ENCODE measurements around the gene NXNL1.
A peak's percentile ranks its signal among the peaks of the same experiment; 100 is the strongest.

The NXNL1 gene

GRCh38 chr19:17423429-17424208, 37.1 kb downstream of the NXNL1 start:
- FAIRE-seq (no peak), DNase-seq (ENCODE audit: insufficient read length, low spot score) (no peak)

GRCh38 chr19:17421942-17422341, 38.8 kb downstream of the NXNL1 start:
- DNase-seq (ENCODE audit: insufficient read length, low spot score) (no peak), FAIRE-seq (no peak)

GRCh38 chr19:17420475-17420924, 40.2 kb downstream of the NXNL1 start:
- DNase-seq (ENCODE audit: insufficient read length, low spot score) (no peak), FAIRE-seq (peak; percentile 56)

GRCh38 chr19:17419621-17420474, 40.9 kb downstream of the NXNL1 start, which contains the start of gene MVB12A:
Gene MVB12A, plus strand, starts transcription at chr19:17420047. Its CDS starts 89 bp downstream, at chr19:17420136.
- FAIRE-seq (peak; percentile 97), DNase-seq (ENCODE audit: insufficient read length, low spot score) (peak; percentile 96)

GRCh38 chr19:17419154-17419620, 41.5 kb downstream of the NXNL1 start:
- no peak for DNase-seq (ENCODE audit: insufficient read length, low spot score)
- FAIRE-seq: no peak

- FAIRE-seq (no peak), DNase-seq (ENCODE audit: insufficient read length, low spot score) (no peak)
These were observed 42.0 kb downstream of the NXNL1 start for GRCh38 chr19:17418710-17419109.

GRCh38 chr19:17415121-17415520, 45.6 kb downstream of the NXNL1 start:
- FAIRE-seq (no peak), DNase-seq (ENCODE audit: insufficient read length, low spot score) (no peak)

GRCh38 chr19:17414097-17414496, 46.6 kb downstream of the NXNL1 start:
- no peak for FAIRE-seq
- no peak for DNase-seq (ENCODE audit: insufficient read length, low spot score)

GRCh38 chr19:17411801-17412200, 48.9 kb downstream of the NXNL1 start:
- FAIRE-seq (no peak), DNase-seq (ENCODE audit: insufficient read length, low spot score) (no peak)

- DNase-seq (ENCODE audit: insufficient read length, low spot score): no peak
These were observed 50.7 kb downstream of the NXNL1 start for GRCh38 chr19:17409990-17410389.

GRCh38 chr19:17406887-17407196, 53.9 kb downstream of the NXNL1 start:
- FAIRE-seq: no peak
- no peak for DNase-seq (ENCODE audit: insufficient read length, low spot score)

More at GRCh38 chr19:17409990-17410389, 50.7 kb downstream of the NXNL1 start:
- FAIRE-seq: no peak

- FAIRE-seq: no peak
These were observed 54.5 kb downstream of the NXNL1 start for GRCh38 chr19:17406046-17406886.

More at GRCh38 chr19:17406046-17406886, 54.5 kb downstream of the NXNL1 start:
- no peak for DNase-seq (ENCODE audit: insufficient read length, low spot score)
